ENCODE results near the gene FOXC2.

FOXC2 gene

GRCh38 chr16:86521236-86522197 is 45.1 kb upstream of the FOXC2 start:
- CTCF ChIA-PET: interaction anchor here (0.5 to 2.9 kb wide), 7 partner anchors 9 to 1276 kb away, joined by 3 to 9 read pairs (median 3); no protein-coding TSS in a partner anchor
- DNase-seq: no peak
- 77% methylated on average over 30 of the region's 35 CpGs for WGBS (ENCODE audit: insufficient coverage)
- POLR2A ChIA-PET: no interaction called here
- peaks cover 0 to 9% (median 5%) of the 10 kb centered on the region in 4 experiments for H3K4me1 ChIP-seq (ENCODE audit: control extremely low read depth in 1 of 4, control insufficient read depth in 4 of 4, insufficient read depth in 4 of 4, low read length in 3 of 4)
- no peak overlapping the region for H3K4me3 ChIP-seq (ENCODE audit: control insufficient read depth in 1 of 7, extremely low read depth in 1 of 7, insufficient read depth in 4 of 7, low read depth in 2 of 7, low read length in 6 of 7)
- no peaks in the 10 kb centered on the region for H3K36me3 ChIP-seq (ENCODE audit: control insufficient read depth in 4 of 4, insufficient read depth in 4 of 4, low read length in 3 of 4)
- H3K27me3 ChIP-seq (replicated peaks in 2 of 5; ENCODE audit: control insufficient read depth in 4 of 5, insufficient read depth in 5 of 5, low read length in 4 of 5): peaks cover 0 to 76% (median 30%) of the 10 kb centered on the region in 5 experiments
- no peak overlapping the region for H3K27ac ChIP-seq (ENCODE audit: insufficient read depth in 1 of 2, low read depth in 1 of 2, low read length in 2 of 2, poor library complexity in 1 of 2, severe bottlenecking in 2 of 2)
- no peaks in the 10 kb centered on the region for H3K9me3 ChIP-seq (ENCODE audit: control extremely low read depth in 1 of 5, control insufficient read depth in 4 of 5, insufficient read depth in 2 of 5, low read depth in 1 of 5, low read length in 4 of 5)

- Histone ChIP-seq H3K36me3 (ENCODE audit: control insufficient read depth in 4 of 4, insufficient read depth in 4 of 4, low read length in 3 of 4) (no peaks in the 10 kb centered on the region), H3K4me1 (ENCODE audit: control extremely low read depth in 1 of 4, control insufficient read depth in 4 of 4, insufficient read depth in 4 of 4, low read length in 3 of 4) (peaks cover 0 to 9% (median 5%) of the 10 kb centered on the region in 4 experiments), H3K27me3 (replicated peaks in 2 of 5; ENCODE audit: control insufficient read depth in 4 of 5, insufficient read depth in 5 of 5, low read length in 4 of 5) (peaks cover 0 to 65% (median 21%) of the 10 kb centered on the region in 5 experiments), H3K4me3 (ENCODE audit: control insufficient read depth in 1 of 7, extremely low read depth in 1 of 7, insufficient read depth in 4 of 7, low read depth in 2 of 7, low read length in 6 of 7) (no peak overlapping the region), H3K27ac (ENCODE audit: insufficient read depth in 1 of 2, low read depth in 1 of 2, low read length in 2 of 2, poor library complexity in 1 of 2, severe bottlenecking in 2 of 2) (no peak overlapping the region), H3K9me3 (ENCODE audit: control extremely low read depth in 1 of 5, control insufficient read depth in 4 of 5, insufficient read depth in 2 of 5, low read depth in 1 of 5, low read length in 4 of 5) (no peaks in the 10 kb centered on the region)
- DNase-seq: no peak
- CTCF ChIA-PET: no interaction called here
- WGBS (ENCODE audit: insufficient coverage): 94% methylated on average over 11 of the region's 16 CpGs
- POLR2A ChIA-PET: interaction anchor here (0.5 kb wide), 1 partner anchor 108 kb away, joined by 10 read pairs; no protein-coding TSS in a partner anchor
Measured at GRCh38 chr16:86522634-86523033, 44.0 kb upstream of the FOXC2 start.

- peaks cover 0 to 59% (median 19%) of the 10 kb centered on the region in 5 experiments for H3K27me3 ChIP-seq (replicated peaks in 2 of 5; ENCODE audit: control insufficient read depth in 4 of 5, insufficient read depth in 5 of 5, low read length in 4 of 5)
- POLR2A ChIA-PET: interaction anchor here (0.5 kb wide), 1 partner anchor 108 kb away, joined by 10 read pairs; no protein-coding TSS in a partner anchor
- CTCF ChIA-PET: no interaction called here
- H3K9me3 ChIP-seq (ENCODE audit: control extremely low read depth in 1 of 5, control insufficient read depth in 4 of 5, insufficient read depth in 2 of 5, low read depth in 1 of 5, low read length in 4 of 5): no peaks in the 10 kb centered on the region
- no peak overlapping the region for H3K4me3 ChIP-seq (ENCODE audit: control insufficient read depth in 1 of 7, extremely low read depth in 1 of 7, insufficient read depth in 4 of 7, low read depth in 2 of 7, low read length in 6 of 7)
- H3K36me3 ChIP-seq (ENCODE audit: control insufficient read depth in 4 of 4, insufficient read depth in 4 of 4, low read length in 3 of 4): no peaks in the 10 kb centered on the region
- peaks cover 0 to 9% (median 5%) of the 10 kb centered on the region in 4 experiments for H3K4me1 ChIP-seq (ENCODE audit: control extremely low read depth in 1 of 4, control insufficient read depth in 4 of 4, insufficient read depth in 4 of 4, low read length in 3 of 4)
- no peak overlapping the region for H3K27ac ChIP-seq (ENCODE audit: insufficient read depth in 1 of 2, low read depth in 1 of 2, low read length in 2 of 2, poor library complexity in 1 of 2, severe bottlenecking in 2 of 2)
- whole genome bisulfite sequencing (ENCODE audit: insufficient coverage): 67% methylated on average over 3 of the region's 5 CpGs
- no peak for DNase-seq
Measured at GRCh38 chr16:86523166-86523740, 43.4 kb upstream of the FOXC2 start.

GRCh38 chr16:86524029-86524428 is 42.6 kb upstream of the FOXC2 start:
- H3K4me3 ChIP-seq (ENCODE audit: control insufficient read depth in 1 of 7, extremely low read depth in 1 of 7, insufficient read depth in 4 of 7, low read depth in 2 of 7, low read length in 6 of 7): no peak overlapping the region
- DNase-seq: no peak
- H3K27ac ChIP-seq (ENCODE audit: insufficient read depth in 1 of 2, low read depth in 1 of 2, low read length in 2 of 2, poor library complexity in 1 of 2, severe bottlenecking in 2 of 2): no peak overlapping the region
- ChIA-PET CTCF (no interaction called here), POLR2A (no interaction called here)
- no peaks in the 10 kb centered on the region for H3K9me3 ChIP-seq (ENCODE audit: control extremely low read depth in 1 of 5, control insufficient read depth in 4 of 5, insufficient read depth in 2 of 5, low read depth in 1 of 5, low read length in 4 of 5)
- peaks cover 0 to 51% (median 16%) of the 10 kb centered on the region in 5 experiments for H3K27me3 ChIP-seq (replicated peaks in 2 of 5; ENCODE audit: control insufficient read depth in 4 of 5, insufficient read depth in 5 of 5, low read length in 4 of 5)
- no peaks in the 10 kb centered on the region for H3K36me3 ChIP-seq (ENCODE audit: control insufficient read depth in 4 of 4, insufficient read depth in 4 of 4, low read length in 3 of 4)
- peaks cover 0 to 9% (median 5%) of the 10 kb centered on the region in 4 experiments for H3K4me1 ChIP-seq (ENCODE audit: control extremely low read depth in 1 of 4, control insufficient read depth in 4 of 4, insufficient read depth in 4 of 4, low read length in 3 of 4)
- 89% methylated on average over 5 of the region's 6 CpGs for WGBS (ENCODE audit: insufficient coverage)

GRCh38 chr16:86525696-86526095 is 40.9 kb upstream of the FOXC2 start:
- H3K4me1 ChIP-seq (ENCODE audit: control extremely low read depth in 1 of 4, control insufficient read depth in 4 of 4, insufficient read depth in 4 of 4, low read length in 3 of 4): no peaks in the 10 kb centered on the region
- no peaks in the 10 kb centered on the region for H3K36me3 ChIP-seq (ENCODE audit: control insufficient read depth in 4 of 4, insufficient read depth in 4 of 4, low read length in 3 of 4)
- CTCF ChIA-PET: interaction anchor here (1.4 kb wide), 1 partner anchor 8 kb away, joined by 4 read pairs; no protein-coding TSS in a partner anchor
- WGBS (ENCODE audit: insufficient coverage): 63% methylated on average over 12 of the region's 12 CpGs
- H3K27me3 ChIP-seq (replicated peaks in 2 of 5; ENCODE audit: control insufficient read depth in 4 of 5, insufficient read depth in 5 of 5, low read length in 4 of 5): peaks cover 0 to 35% (median 9%) of the 10 kb centered on the region in 5 experiments
- POLR2A ChIA-PET: no interaction called here
- H3K4me3 ChIP-seq (ENCODE audit: control insufficient read depth in 1 of 7, extremely low read depth in 1 of 7, insufficient read depth in 4 of 7, low read depth in 2 of 7, low read length in 6 of 7): no peak overlapping the region
- H3K27ac ChIP-seq (ENCODE audit: insufficient read depth in 1 of 2, low read depth in 1 of 2, low read length in 2 of 2, poor library complexity in 1 of 2, severe bottlenecking in 2 of 2): no peak overlapping the region
- no peak for DNase-seq
- H3K9me3 ChIP-seq (ENCODE audit: control extremely low read depth in 1 of 5, control insufficient read depth in 4 of 5, insufficient read depth in 2 of 5, low read depth in 1 of 5, low read length in 4 of 5): no peaks in the 10 kb centered on the region

GRCh38 chr16:86527366-86527765 is 39.3 kb upstream of the FOXC2 start:
- 94% methylated on average over 8 of the region's 15 CpGs for WGBS (ENCODE audit: insufficient coverage)

More at GRCh38 chr16:86527366-86527765, 39.3 kb upstream of the FOXC2 start:
- Histone ChIP-seq H3K27me3 (replicated peaks in 2 of 5; ENCODE audit: control insufficient read depth in 4 of 5, insufficient read depth in 5 of 5, low read length in 4 of 5) (peaks cover 0 to 19% (median 5%) of the 10 kb centered on the region in 5 experiments), H3K4me1 (ENCODE audit: control extremely low read depth in 1 of 4, control insufficient read depth in 4 of 4, insufficient read depth in 4 of 4, low read length in 3 of 4) (no peaks in the 10 kb centered on the region), H3K4me3 (ENCODE audit: control insufficient read depth in 1 of 7, extremely low read depth in 1 of 7, insufficient read depth in 4 of 7, low read depth in 2 of 7, low read length in 6 of 7) (no peak overlapping the region), H3K36me3 (ENCODE audit: control insufficient read depth in 4 of 4, insufficient read depth in 4 of 4, low read length in 3 of 4) (peaks cover 0 to 9% (median 0%) of the 10 kb centered on the region in 4 experiments), H3K27ac (ENCODE audit: insufficient read depth in 1 of 2, low read depth in 1 of 2, low read length in 2 of 2, poor library complexity in 1 of 2, severe bottlenecking in 2 of 2) (no peak overlapping the region), H3K9me3 (ENCODE audit: control extremely low read depth in 1 of 5, control insufficient read depth in 4 of 5, insufficient read depth in 2 of 5, low read depth in 1 of 5, low read length in 4 of 5) (no peaks in the 10 kb centered on the region)
- no peak for DNase-seq
- ChIA-PET POLR2A (no interaction called here), CTCF (no interaction called here)
